Keratinocyte (primary cell): ENCODE data around the gene KCND2. TPM values are rescaled to one million over a fixed set of nuclear protein-coding genes. Genes with fewer than 3 reads are reported as not detected.

Experiments
- DNase-seq: peaks from one replicate; pipeline ENCODE4 v3.0.0-alpha.2; 2011; ENCODE audit warnings: low read depth, missing footprints, low spot score
- FAIRE-seq: peaks from 2 replicates; lab custom pipeline; 2011; peaks lifted over from hg19 to GRCh38; lab: Jason Lieb, UNC
- H2AFZ ChIP-seq: 2 replicates; pipeline ENCODE4 v1.6.0; 2012; ENCODE audit warnings: low read length, control low read depth, inconsistent platforms; ENCODE audit not compliant: control insufficient read depth
- H3K27ac ChIP-seq: 2 replicates; pipeline ENCODE4 v1.5.1; 2011; ENCODE audit warnings: low read length; ENCODE audit not compliant: control insufficient read depth, insufficient read depth
- H3K27me3 ChIP-seq: 3 replicates; pipeline ENCODE4 v1.6.0; 2011; ENCODE audit warnings: low read length; ENCODE audit not compliant: control insufficient read depth, insufficient read depth; ENCODE audit errors: extremely low read depth
- H3K36me3 ChIP-seq, 2 experiments: 2 replicates in 1 of 2; 3 replicates in 1 of 2; pipeline ENCODE4 v1.5.1; 2011; ENCODE audit warnings: low read length in 2 of 2, mild to moderate bottlenecking in 1 of 2; ENCODE audit not compliant: control insufficient read depth in 2 of 2, insufficient read depth in 2 of 2; ENCODE audit errors: extremely low read depth in 1 of 2
- H3K4me1 ChIP-seq: 3 replicates; pipeline ENCODE4 v1.5.1; 2011; ENCODE audit warnings: low read length; ENCODE audit not compliant: control insufficient read depth, insufficient read depth; ENCODE audit errors: extremely low read depth
- H3K4me2 ChIP-seq: 3 replicates; pipeline ENCODE4 v1.6.0; 2011; ENCODE audit warnings: low read depth, low read length; ENCODE audit not compliant: control insufficient read depth, insufficient read depth; ENCODE audit errors: extremely low read depth
- H3K4me3 ChIP-seq, 3 experiments: fragments of 200-600 bp in 1 of 3; sonication (generic) in 1 of 3; 2 replicates in 2 of 3; 3 replicates in 1 of 3; pipeline ENCODE4 v1.5.1; 2011 to 2016; ENCODE audit warnings: low read length in 3 of 3, mild to moderate bottlenecking in 3 of 3, control low read depth in 2 of 3, inconsistent platforms in 1 of 3, low read depth in 1 of 3, mixed read lengths in 1 of 3, mixed run types in 1 of 3, moderate library complexity in 1 of 3; ENCODE audit not compliant: control insufficient read depth in 2 of 3, insufficient read depth in 2 of 3; ENCODE audit errors: extremely low read depth in 1 of 3
- H3K79me2 ChIP-seq: 2 replicates; pipeline ENCODE4 v1.6.0; 2012; ENCODE audit warnings: low read length; ENCODE audit not compliant: control insufficient read depth, insufficient read depth
- H3K9ac ChIP-seq: 3 replicates; pipeline ENCODE4 v1.6.0; 2011; ENCODE audit warnings: low read length; ENCODE audit not compliant: control insufficient read depth, insufficient read depth; ENCODE audit errors: extremely low read depth
- H3K9me1 ChIP-seq: 3 replicates; pipeline ENCODE4 v1.6.0; 2011; ENCODE audit warnings: low read length; ENCODE audit not compliant: control insufficient read depth, insufficient read depth; ENCODE audit errors: extremely low read depth
- H3K9me3 ChIP-seq: 2 replicates; pipeline ENCODE4 v1.5.1; 2012; ENCODE audit warnings: low read depth, low read length; ENCODE audit not compliant: control insufficient read depth
- H4K20me1 ChIP-seq: 3 replicates; pipeline ENCODE4 v1.6.0; 2011; ENCODE audit warnings: low read length; ENCODE audit not compliant: control insufficient read depth, insufficient read depth; ENCODE audit errors: extremely low read depth
- EZH2 ChIP-seq: IDR thresholded peaks from one replicate; pipeline ENCODE4 v1.6.1; 2012; ENCODE audit warnings: inconsistent platforms, mild to moderate bottlenecking, low read length, moderate library complexity
- dilution Hi-C: fragments of 300-500 bp; cut with MboI; formaldehyde crosslinking; loops from one replicate; pipeline ENCODE4 v1.7.0; 2020; ENCODE audit warnings: low sequenced_read_pairs; ENCODE audit not compliant: extremely low pct_ligation_motif_present
- polyA plus RNA-seq, 5 experiments: library from polyadenylated mRNA; depleted of rRNA in 3 of 5; stranded (reverse) in 3 of 5; stranded (forward) in 1 of 5; unstranded in 1 of 5; fragments of >200 nt; gene quantifications; 1 replicate in 1 of 5; 2 replicates in 3 of 5; 3 replicates in 1 of 5; pipeline versions ENCODE4 v1.2.1 to v1.2.3, GENCODE V29; 2011 to 2012; ENCODE audit warnings: missing spikeins in 2 of 5, low read depth in 1 of 5, low replicate concordance in 1 of 5
- TF ChIP-seq, protein P1 (sequence below), 3 experiments: IDR thresholded peaks in 1 of 3; conservative IDR thresholded peaks in 1 of 3; optimal IDR thresholded peaks in 1 of 3; 2 replicates in 2 of 3; 3 replicates in 1 of 3; pipeline versions ENCODE3 to v1.5.1; 2011; ENCODE audit warnings: low read length in 3 of 3, mild to moderate bottlenecking in 3 of 3, moderate library complexity in 2 of 3, control low read depth in 1 of 3, inconsistent platforms in 1 of 3; ENCODE audit not compliant: insufficient read depth in 2 of 3; ENCODE audit errors: extremely low read depth in 1 of 3

Gene KCND2
- polyA plus RNA-seq, 1 donor (not counting 4 experiments of a cell fraction or from before 2014, with no cell fraction given) = not detected

DNA sequence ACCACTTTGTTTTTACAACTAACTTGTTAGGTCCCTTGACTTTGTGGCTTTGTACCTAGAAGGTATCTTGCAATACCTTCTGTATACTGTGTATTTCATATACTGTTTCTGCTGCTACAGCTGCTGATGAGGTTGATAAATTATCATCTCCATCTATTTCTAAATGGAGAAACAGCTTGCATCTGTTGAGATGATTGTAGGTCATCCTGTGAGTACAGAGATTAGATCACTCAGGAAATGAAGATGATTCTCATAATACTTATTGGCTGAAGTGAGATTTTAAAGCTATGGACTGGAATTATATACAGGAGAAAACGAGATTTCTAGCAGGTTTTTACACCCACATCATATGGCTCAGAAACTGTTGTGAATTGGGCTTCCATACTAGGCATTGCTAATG lies 280.5 kb downstream of the KCND2 start:
- Histone ChIP-seq H3K36me3 (no peaks in the 10 kb centered on the region), H3K9me1 (no peaks in the 10 kb centered on the region), H3K27ac (no peak overlapping the region), H3K4me3 (no peak overlapping the region), H3K4me1 (no peaks in the 10 kb centered on the region), H3K79me2 (no peaks in the 10 kb centered on the region), H3K27me3 (no peaks in the 10 kb centered on the region), H2AFZ (no peak overlapping the region), H3K9ac (no peak overlapping the region), H3K9me3 (no peaks in the 10 kb centered on the region), H4K20me1 (no peaks in the 10 kb centered on the region), H3K4me2 (no peak overlapping the region)
- no peak for FAIRE-seq
- TF ChIP-seq EZH2 = no peak
- TF ChIP-seq, protein P1, sequence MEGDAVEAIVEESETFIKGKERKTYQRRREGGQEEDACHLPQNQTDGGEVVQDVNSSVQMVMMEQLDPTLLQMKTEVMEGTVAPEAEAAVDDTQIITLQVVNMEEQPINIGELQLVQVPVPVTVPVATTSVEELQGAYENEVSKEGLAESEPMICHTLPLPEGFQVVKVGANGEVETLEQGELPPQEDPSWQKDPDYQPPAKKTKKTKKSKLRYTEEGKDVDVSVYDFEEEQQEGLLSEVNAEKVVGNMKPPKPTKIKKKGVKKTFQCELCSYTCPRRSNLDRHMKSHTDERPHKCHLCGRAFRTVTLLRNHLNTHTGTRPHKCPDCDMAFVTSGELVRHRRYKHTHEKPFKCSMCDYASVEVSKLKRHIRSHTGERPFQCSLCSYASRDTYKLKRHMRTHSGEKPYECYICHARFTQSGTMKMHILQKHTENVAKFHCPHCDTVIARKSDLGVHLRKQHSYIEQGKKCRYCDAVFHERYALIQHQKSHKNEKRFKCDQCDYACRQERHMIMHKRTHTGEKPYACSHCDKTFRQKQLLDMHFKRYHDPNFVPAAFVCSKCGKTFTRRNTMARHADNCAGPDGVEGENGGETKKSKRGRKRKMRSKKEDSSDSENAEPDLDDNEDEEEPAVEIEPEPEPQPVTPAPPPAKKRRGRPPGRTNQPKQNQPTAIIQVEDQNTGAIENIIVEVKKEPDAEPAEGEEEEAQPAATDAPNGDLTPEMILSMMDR (optimal IDR thresholded peaks at IDR 0.05 in 1 of 3, IDR thresholded peaks at IDR 0.05 in 1 of 3, conservative IDR thresholded peaks at IDR 0.05 in 1 of 3; ENCODE audit: extremely low read depth in 1 of 3, insufficient read depth in 2 of 3, low read length in 3 of 3) = no peak
- dilution Hi-C loops = no loop called here
- DNase-seq = no peak

DNA sequence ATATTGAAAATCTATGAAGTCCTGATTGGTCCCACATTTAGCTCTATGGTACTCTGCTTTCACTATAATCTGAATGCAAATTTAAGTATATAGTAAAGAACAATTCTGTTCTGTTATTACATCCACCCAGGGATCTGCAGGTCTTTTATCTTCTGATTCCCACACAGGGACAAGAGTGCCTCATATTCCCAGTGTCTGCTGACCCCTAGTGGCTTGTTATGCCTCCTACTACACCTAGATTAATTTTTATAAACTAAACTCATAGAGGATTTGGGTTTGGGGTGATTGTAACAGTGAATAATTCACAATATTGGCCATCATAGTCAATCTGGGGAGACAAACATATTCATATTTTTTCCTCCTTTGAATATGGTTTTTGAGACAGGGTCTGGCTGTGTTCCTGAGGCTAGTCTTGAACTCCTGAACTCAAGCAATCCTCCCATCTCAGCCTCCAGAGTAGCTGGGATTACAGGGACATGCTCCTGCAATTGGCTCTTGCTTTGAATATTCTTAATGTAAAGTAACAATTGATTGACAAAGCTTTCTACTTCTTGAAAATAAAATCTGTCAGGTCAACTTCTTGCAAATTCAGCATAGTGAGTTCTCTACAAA lies 282.1 kb downstream of the KCND2 start:
- Histone ChIP-seq H3K27ac (no peak overlapping the region), H3K27me3 (no peaks in the 10 kb centered on the region), H3K9me3 (no peaks in the 10 kb centered on the region), H3K36me3 (no peaks in the 10 kb centered on the region), H3K4me1 (no peaks in the 10 kb centered on the region), H4K20me1 (no peaks in the 10 kb centered on the region), H3K4me2 (no peak overlapping the region), H3K79me2 (no peaks in the 10 kb centered on the region), H3K9ac (no peak overlapping the region), H3K9me1 (no peaks in the 10 kb centered on the region), H2AFZ (no peak overlapping the region), H3K4me3 (no peak overlapping the region)
- TF ChIP-seq, protein P1 (optimal IDR thresholded peaks at IDR 0.05 in 1 of 3, IDR thresholded peaks at IDR 0.05 in 1 of 3, conservative IDR thresholded peaks at IDR 0.05 in 1 of 3; ENCODE audit: extremely low read depth in 1 of 3, insufficient read depth in 2 of 3, low read length in 3 of 3) = peak; percentile 58 to 74 (median 63)
- no peak for TF ChIP-seq EZH2
- DNase-seq (no peak), FAIRE-seq (no peak)
- dilution Hi-C loops = no loop called here
